GM21529 (cell line): Measurements from ENCODE around the gene RAB24.
A peak's percentile ranks its signal among the peaks of the same experiment; 100 is the strongest.
"Not testable (repeated sequence)": the region's sequence is repeated elsewhere in the genome, so short reads cannot be mapped to it uniquely, and the experiment has no call there.

ENCODE experiments used
- ATAC-seq: cut with Tn5 transposase; IDR thresholded peaks from one replicate; pipeline ENCODE4 v1.9.1; 2021; ENCODE audit not compliant: unreplicated experiment

RAB24 gene

GRCh38 chr5:177303121-177303924, at the start of gene RAB24, which contains the start of gene PRELID1:
Gene RAB24, minus strand, starts transcription at chr5:177303719. Its CDS starts 431 bp downstream, at chr5:177303288.
Gene PRELID1, plus strand, starts transcription at chr5:177303799. Its CDS starts 187 bp downstream, at chr5:177303986.
- peak; percentile 47 for ATAC-seq

GRCh38 chr5:177353093-177353492, 49.6 kb upstream of the RAB24 start:
- ATAC-seq: no peak

GRCh38 chr5:177351392-177352329, 48.1 kb upstream of the RAB24 start, which contains the start of gene LMAN2:
Gene LMAN2, minus strand, starts transcription at chr5:177351668. Its CDS starts 21 bp downstream, at chr5:177351647.
- peak; percentile 95 for ATAC-seq

- ATAC-seq: no peak
Measured at GRCh38 chr5:177350776-177351391, 47.4 kb upstream of the RAB24 start.

GRCh38 chr5:177349762-177350161, 46.2 kb upstream of the RAB24 start:
- no peak for ATAC-seq

- no peak for ATAC-seq
Measured at GRCh38 chr5:177349362-177349647, 45.8 kb upstream of the RAB24 start.

- ATAC-seq: no peak
Measured at GRCh38 chr5:177347699-177348098, 44.2 kb upstream of the RAB24 start.

GRCh38 chr5:177346820-177347219, 43.3 kb upstream of the RAB24 start:
- ATAC-seq: no peak

- ATAC-seq: no peak
Measured at GRCh38 chr5:177344891-177345290, 41.4 kb upstream of the RAB24 start.

- no peak for ATAC-seq
Measured at GRCh38 chr5:177343777-177344176, 40.3 kb upstream of the RAB24 start.

- not testable (repeated sequence) for ATAC-seq
Measured at GRCh38 chr5:177343000-177343399, 39.5 kb upstream of the RAB24 start.

- ATAC-seq: no peak
Measured at GRCh38 chr5:177339107-177339638, 35.7 kb upstream of the RAB24 start.

- no peak for ATAC-seq
Measured at GRCh38 chr5:177338251-177339106, 35.0 kb upstream of the RAB24 start.

GRCh38 chr5:177336603-177337494, 33.3 kb upstream of the RAB24 start:
- no peak for ATAC-seq

GRCh38 chr5:177336112-177336511, 32.6 kb upstream of the RAB24 start:
- no peak for ATAC-seq

- no peak for ATAC-seq
Measured at GRCh38 chr5:177335701-177336065, 32.2 kb upstream of the RAB24 start.

GRCh38 chr5:177334781-177335700, 31.5 kb upstream of the RAB24 start:
- no peak for ATAC-seq

GRCh38 chr5:177334155-177334551, 30.6 kb upstream of the RAB24 start:
- ATAC-seq: no peak
